Suprapubic skin (tissue), 3 donors: ENCODE results near the gene DRC1.

Experiments used
- POLR2A ChIP-seq, 2 donors: fragments of 450-650 bp; IDR thresholded peaks; one replicate each; pipeline ENCODE4 v1.6.1; 2017; ENCODE audit warnings: antibody characterized with exemption in 2 of 2, mild to moderate bottlenecking in 2 of 2, moderate library complexity in 2 of 2
- TF ChIP-seq, protein P1 (sequence below), 2 donors: fragments of 200-600 bp in 1 of 2; fragments of 450-650 bp in 1 of 2; sonication (generic) in 1 of 2; IDR thresholded peaks; one replicate each; pipeline ENCODE4 v1.5.1; 2016 to 2019; ENCODE audit warnings: antibody characterized with exemption in 2 of 2, mild to moderate bottlenecking in 1 of 2, moderate library complexity in 1 of 2

DNA sequence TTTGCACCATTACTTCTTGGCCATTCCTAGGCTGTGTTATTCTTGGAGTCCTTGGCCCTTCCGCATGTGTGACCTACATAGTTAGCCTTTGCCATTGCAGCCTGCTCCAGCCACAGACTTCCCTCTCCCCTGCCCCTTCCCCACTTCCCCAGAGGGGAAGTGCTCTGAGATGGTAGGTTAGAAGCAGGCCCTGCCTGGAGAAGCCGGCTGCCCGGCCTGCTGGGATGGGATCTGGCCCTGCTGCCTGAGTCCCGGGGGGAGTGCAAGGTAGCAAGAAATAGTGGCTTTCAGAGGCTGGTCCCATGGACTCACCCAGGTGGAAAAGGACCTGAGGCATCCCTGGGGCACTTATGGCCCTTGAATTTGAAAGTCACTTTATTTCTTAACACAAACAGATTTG is 104.6 kb downstream of the DRC1 start:
- TF ChIP-seq, protein P1, sequence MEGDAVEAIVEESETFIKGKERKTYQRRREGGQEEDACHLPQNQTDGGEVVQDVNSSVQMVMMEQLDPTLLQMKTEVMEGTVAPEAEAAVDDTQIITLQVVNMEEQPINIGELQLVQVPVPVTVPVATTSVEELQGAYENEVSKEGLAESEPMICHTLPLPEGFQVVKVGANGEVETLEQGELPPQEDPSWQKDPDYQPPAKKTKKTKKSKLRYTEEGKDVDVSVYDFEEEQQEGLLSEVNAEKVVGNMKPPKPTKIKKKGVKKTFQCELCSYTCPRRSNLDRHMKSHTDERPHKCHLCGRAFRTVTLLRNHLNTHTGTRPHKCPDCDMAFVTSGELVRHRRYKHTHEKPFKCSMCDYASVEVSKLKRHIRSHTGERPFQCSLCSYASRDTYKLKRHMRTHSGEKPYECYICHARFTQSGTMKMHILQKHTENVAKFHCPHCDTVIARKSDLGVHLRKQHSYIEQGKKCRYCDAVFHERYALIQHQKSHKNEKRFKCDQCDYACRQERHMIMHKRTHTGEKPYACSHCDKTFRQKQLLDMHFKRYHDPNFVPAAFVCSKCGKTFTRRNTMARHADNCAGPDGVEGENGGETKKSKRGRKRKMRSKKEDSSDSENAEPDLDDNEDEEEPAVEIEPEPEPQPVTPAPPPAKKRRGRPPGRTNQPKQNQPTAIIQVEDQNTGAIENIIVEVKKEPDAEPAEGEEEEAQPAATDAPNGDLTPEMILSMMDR (IDR thresholded peaks at IDR 0.05) = no peak
- TF ChIP-seq POLR2A (IDR thresholded peaks at IDR 0.05) = no peak
